Measurements from ENCODE around the gene SLC25A39.
"Not testable (repeated sequence)": the region's sequence is repeated elsewhere in the genome, so short reads cannot be mapped to it uniquely, and the experiment has no call there.

The SLC25A39 gene, protein sequence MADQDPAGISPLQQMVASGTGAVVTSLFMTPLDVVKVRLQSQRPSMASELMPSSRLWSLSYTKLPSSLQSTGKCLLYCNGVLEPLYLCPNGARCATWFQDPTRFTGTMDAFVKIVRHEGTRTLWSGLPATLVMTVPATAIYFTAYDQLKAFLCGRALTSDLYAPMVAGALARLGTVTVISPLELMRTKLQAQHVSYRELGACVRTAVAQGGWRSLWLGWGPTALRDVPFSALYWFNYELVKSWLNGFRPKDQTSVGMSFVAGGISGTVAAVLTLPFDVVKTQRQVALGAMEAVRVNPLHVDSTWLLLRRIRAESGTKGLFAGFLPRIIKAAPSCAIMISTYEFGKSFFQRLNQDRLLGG

DNA sequence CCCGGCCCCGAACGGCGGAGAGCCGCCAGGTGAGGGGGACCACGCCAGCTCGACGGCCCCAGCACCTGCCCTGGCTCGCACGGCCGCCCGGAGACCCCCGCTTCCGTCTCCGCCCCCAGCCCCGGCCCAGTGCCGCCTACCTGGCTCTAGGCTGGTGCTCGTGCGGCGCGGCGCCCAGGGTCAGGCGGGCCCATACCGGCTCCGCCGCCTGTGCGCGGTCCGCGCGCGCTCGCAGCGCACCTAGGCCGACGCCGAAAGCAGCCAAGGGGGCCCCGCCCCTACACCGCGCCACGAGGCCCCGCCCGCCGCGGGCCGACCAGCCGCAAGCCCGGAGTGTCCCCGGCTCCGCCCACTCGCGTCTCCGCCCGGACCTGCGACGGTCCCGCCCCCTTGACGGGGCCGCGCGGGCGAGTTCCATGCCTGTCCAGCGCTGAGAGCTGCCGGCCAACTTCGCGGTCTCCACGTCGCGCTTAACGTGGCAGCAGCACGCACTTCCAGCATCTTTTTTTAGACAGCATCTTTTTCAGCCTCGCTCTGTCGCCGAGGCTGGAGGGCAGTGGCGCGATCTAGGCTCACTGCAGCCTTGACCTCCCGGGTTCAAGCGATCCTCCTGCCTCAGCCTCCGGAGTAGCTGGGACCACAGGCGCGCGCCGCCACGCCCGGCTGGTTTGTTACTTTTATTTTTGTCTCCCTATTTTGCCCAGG lies at the start of gene SLC25A39:
Gene SLC25A39, minus strand, starts transcription at position 253 of the 705 bp plus-strand sequence. CDS start 1,261 bp downstream, outside the sequence.
- TF ChIP-seq EZH2phosphoT487 (IDR thresholded peaks at IDR 0.05; ENCODE audit: borderline replicate concordance): no peak
- TF ChIP-seq, protein P1, sequence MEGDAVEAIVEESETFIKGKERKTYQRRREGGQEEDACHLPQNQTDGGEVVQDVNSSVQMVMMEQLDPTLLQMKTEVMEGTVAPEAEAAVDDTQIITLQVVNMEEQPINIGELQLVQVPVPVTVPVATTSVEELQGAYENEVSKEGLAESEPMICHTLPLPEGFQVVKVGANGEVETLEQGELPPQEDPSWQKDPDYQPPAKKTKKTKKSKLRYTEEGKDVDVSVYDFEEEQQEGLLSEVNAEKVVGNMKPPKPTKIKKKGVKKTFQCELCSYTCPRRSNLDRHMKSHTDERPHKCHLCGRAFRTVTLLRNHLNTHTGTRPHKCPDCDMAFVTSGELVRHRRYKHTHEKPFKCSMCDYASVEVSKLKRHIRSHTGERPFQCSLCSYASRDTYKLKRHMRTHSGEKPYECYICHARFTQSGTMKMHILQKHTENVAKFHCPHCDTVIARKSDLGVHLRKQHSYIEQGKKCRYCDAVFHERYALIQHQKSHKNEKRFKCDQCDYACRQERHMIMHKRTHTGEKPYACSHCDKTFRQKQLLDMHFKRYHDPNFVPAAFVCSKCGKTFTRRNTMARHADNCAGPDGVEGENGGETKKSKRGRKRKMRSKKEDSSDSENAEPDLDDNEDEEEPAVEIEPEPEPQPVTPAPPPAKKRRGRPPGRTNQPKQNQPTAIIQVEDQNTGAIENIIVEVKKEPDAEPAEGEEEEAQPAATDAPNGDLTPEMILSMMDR (conservative IDR thresholded peaks at IDR 0.05; ENCODE audit: low read length): no peak
- H3K9me3 ChIP-seq (ENCODE audit: insufficient read depth, low read depth, low read length): no peaks in the 10 kb centered on the region
- H3K4me1 ChIP-seq (ENCODE audit: insufficient read depth, low read length, poor library complexity, severe bottlenecking): peaks cover 8% of the 10 kb centered on the region
- peak within 1 kb of the TSS; percentile 95 for H3K4me2 ChIP-seq (ENCODE audit: low read depth, low read length, poor library complexity, severe bottlenecking)
- H3K9me2 ChIP-seq (replicated peaks; ENCODE audit: low read depth, low read length): no peaks in the 10 kb centered on the region
- H2AFZ ChIP-seq (ENCODE audit: low read length): peak within 1 kb of the TSS; percentile 93
- H3K79me2 ChIP-seq (ENCODE audit: insufficient read depth, low read length): peaks cover 12% of the 10 kb centered on the region
- H3K27me3 ChIP-seq (ENCODE audit: insufficient read depth, low read length, poor library complexity, severe bottlenecking): no peaks in the 10 kb centered on the region
- H4K20me1 ChIP-seq (ENCODE audit: insufficient read depth, low read length, poor library complexity, severe bottlenecking): no peaks in the 10 kb centered on the region
- H3K9ac ChIP-seq (ENCODE audit: low read depth, low read length, poor library complexity, severe bottlenecking): peak within 1 kb of the TSS; percentile 77
- peak within 1 kb of the TSS; percentile 77 for H3K4me3 ChIP-seq (ENCODE audit: low read length, poor library complexity, severe bottlenecking)
- H3F3A ChIP-seq (ENCODE audit: low read depth): no peaks in the 10 kb centered on the region
- peaks cover 9% of the 10 kb centered on the region; the same call in 1 of the 2 replicates for H3K36me3 ChIP-seq (ENCODE audit: insufficient read depth, low read length)

DNA sequence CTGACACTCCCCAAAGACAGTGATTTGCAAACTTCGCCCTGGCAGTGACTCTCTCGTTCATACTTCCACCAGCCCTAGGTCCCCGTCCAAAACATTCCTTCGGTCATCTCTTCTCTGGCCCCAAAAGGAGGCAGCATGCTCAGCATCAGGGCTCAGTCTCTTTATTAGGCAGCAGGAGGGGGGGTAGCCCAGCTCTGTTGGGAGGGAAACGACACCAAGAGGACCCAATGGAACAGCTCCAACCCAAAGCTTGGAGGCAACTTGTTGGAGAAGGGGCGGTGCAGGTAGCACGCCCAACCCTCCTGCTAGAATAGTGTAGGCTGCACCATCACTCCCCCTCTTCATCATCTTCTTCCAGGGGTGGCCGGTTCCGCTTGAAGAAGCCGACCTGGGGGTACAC lies 47.4 kb upstream of the SLC25A39 start:
- TF ChIP-seq, protein P1 (conservative IDR thresholded peaks at IDR 0.05; ENCODE audit: low read length): no peak
- no peak for TF ChIP-seq EZH2phosphoT487 (IDR thresholded peaks at IDR 0.05; ENCODE audit: borderline replicate concordance)
- Histone ChIP-seq H3K9me3 (ENCODE audit: insufficient read depth, low read depth, low read length) (no peaks in the 10 kb centered on the region), H3K4me2 (ENCODE audit: low read depth, low read length, poor library complexity, severe bottlenecking) (no peak overlapping the region), H2AFZ (ENCODE audit: low read length) (no peak overlapping the region), H3K79me2 (ENCODE audit: insufficient read depth, low read length) (no peaks in the 10 kb centered on the region), H4K20me1 (ENCODE audit: insufficient read depth, low read length, poor library complexity, severe bottlenecking) (no peaks in the 10 kb centered on the region), H3F3A (ENCODE audit: low read depth) (no peaks in the 10 kb centered on the region), H3K9ac (ENCODE audit: low read depth, low read length, poor library complexity, severe bottlenecking) (no peak overlapping the region), H3K4me3 (ENCODE audit: low read length, poor library complexity, severe bottlenecking) (no peak overlapping the region), H3K36me3 (ENCODE audit: insufficient read depth, low read length) (no peaks in the 10 kb centered on the region), H3K4me1 (ENCODE audit: insufficient read depth, low read length, poor library complexity, severe bottlenecking) (no peaks in the 10 kb centered on the region), H3K9me2 (replicated peaks; ENCODE audit: low read depth, low read length) (no peaks in the 10 kb centered on the region), H3K27me3 (ENCODE audit: insufficient read depth, low read length, poor library complexity, severe bottlenecking) (no peaks in the 10 kb centered on the region)

DNA sequence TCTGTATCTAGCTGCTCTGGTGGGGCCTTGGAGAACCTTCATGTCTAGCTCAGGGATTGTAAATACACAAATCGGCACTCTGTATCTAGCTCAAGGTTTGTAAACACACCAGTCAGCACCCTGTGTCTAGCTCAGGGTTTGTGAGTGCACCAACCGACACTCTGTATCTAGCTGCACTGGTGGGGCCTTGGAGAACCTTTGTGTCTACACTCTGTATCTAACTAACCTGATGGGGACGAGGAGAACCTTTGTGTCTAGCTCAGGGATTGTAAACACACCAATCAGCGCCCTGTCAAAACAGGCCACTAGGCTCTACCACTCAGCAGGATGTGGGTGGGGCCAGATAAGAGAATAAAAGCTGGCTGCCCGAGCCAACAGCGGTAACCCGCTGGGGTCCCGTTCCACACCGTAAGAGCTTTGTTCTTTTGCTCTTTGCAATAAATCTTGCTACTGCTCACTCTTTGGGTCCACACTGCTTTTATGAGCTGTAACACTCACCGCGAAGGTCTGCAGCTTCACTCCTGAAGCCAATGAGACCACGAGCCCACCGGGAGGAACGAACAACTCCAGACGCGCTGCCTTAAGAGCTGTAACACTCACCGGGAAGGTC lies 44.9 kb upstream of the SLC25A39 start:
- H3F3A ChIP-seq (ENCODE audit: low read depth); H3K79me2 ChIP-seq (ENCODE audit: insufficient read depth, low read length); H3K27me3 ChIP-seq (ENCODE audit: insufficient read depth, low read length, poor library complexity, severe bottlenecking); H2AFZ ChIP-seq (ENCODE audit: low read length); H3K4me3 ChIP-seq (ENCODE audit: low read length, poor library complexity, severe bottlenecking); H3K4me1 ChIP-seq (ENCODE audit: insufficient read depth, low read length, poor library complexity, severe bottlenecking); H3K9me2 ChIP-seq (replicated peaks; ENCODE audit: low read depth, low read length); H3K36me3 ChIP-seq (ENCODE audit: insufficient read depth, low read length); H3K9ac ChIP-seq (ENCODE audit: low read depth, low read length, poor library complexity, severe bottlenecking); H3K4me2 ChIP-seq (ENCODE audit: low read depth, low read length, poor library complexity, severe bottlenecking); H4K20me1 ChIP-seq (ENCODE audit: insufficient read depth, low read length, poor library complexity, severe bottlenecking); H3K9me3 ChIP-seq (ENCODE audit: insufficient read depth, low read depth, low read length): not testable (repeated sequence)

DNA sequence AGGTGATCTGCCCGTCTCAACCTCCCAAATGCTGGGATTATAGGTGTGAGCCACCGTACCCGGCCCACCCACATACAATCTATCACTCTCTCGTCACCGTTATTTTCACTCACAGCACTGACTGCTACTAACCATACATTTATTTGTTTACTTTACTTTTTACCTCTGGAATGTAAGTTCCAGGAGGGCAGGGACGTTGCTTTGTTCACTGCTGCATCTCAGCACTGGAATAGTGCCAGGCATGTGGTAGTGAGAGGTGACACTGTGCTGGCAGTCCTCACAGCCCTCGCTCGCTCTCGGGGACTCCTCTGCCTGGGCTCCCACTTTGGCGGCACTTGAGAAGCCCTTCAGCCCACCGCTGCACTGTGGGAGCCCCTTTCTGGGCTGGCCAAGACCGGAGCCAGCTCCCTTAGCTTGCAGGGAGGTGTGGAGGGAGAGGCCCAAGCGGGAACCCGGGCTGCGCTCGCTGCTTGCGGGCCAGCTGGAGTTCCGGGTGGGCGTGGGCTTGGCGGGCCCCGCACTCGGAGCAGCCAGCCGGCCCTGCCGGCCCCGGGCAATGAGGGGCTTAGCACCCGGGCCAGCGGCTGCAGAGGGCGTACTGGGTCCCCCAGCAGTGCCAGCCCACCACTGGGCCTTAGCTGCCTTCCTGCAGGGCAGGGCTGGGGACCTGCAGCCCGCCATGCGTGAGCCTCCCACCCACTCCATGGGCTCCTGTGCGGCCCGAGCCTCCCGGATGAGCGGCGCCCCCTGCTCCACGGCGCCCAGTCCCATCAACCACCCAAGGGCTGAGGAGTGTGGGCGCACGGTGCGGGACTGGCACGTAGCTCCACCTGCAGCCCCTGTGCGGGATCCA lies 44.0 kb upstream of the SLC25A39 start:
- not testable (repeated sequence) for H2AFZ ChIP-seq (ENCODE audit: low read length); H3K9me2 ChIP-seq (replicated peaks; ENCODE audit: low read depth, low read length); H3K4me3 ChIP-seq (ENCODE audit: low read length, poor library complexity, severe bottlenecking); H3K27me3 ChIP-seq (ENCODE audit: insufficient read depth, low read length, poor library complexity, severe bottlenecking); H3K4me1 ChIP-seq (ENCODE audit: insufficient read depth, low read length, poor library complexity, severe bottlenecking); H3K9me3 ChIP-seq (ENCODE audit: insufficient read depth, low read depth, low read length); H3K79me2 ChIP-seq (ENCODE audit: insufficient read depth, low read length); H3K9ac ChIP-seq (ENCODE audit: low read depth, low read length, poor library complexity, severe bottlenecking); H3K36me3 ChIP-seq (ENCODE audit: insufficient read depth, low read length); H3K4me2 ChIP-seq (ENCODE audit: low read depth, low read length, poor library complexity, severe bottlenecking); H4K20me1 ChIP-seq (ENCODE audit: insufficient read depth, low read length, poor library complexity, severe bottlenecking); H3F3A ChIP-seq (ENCODE audit: low read depth)

Data from Loucy (cell line).